ENCODE measurements around the gene SIGLEC6.

The SIGLEC6 gene

GRCh38 chr19:51549533-51550324 is 18.3 kb upstream of the SIGLEC6 start:
- peak overlapping the region; percentile 25 for H3K4me3 ChIP-seq (ENCODE audit: low read depth, low read length)
- TF ChIP-seq CTCF (IDR thresholded peaks at IDR 0.05; ENCODE audit: insufficient read depth, low read depth, low read length, missing control alignments) = no peak
- peak; percentile 63 for DNase-seq (ENCODE audit: low read depth)

- H3K4me3 ChIP-seq (ENCODE audit: low read depth, low read length) = no peak overlapping the region
- DNase-seq (ENCODE audit: low read depth) = no peak
- TF ChIP-seq CTCF (IDR thresholded peaks at IDR 0.05; ENCODE audit: insufficient read depth, low read depth, low read length, missing control alignments) = no peak
Observed at GRCh38 chr19:51548891-51549305, 17.4 kb upstream of the SIGLEC6 start.

GRCh38 chr19:51548213-51548651 is 16.8 kb upstream of the SIGLEC6 start:
- TF ChIP-seq CTCF (IDR thresholded peaks at IDR 0.05; ENCODE audit: insufficient read depth, low read depth, low read length, missing control alignments) = no peak
- no peak overlapping the region for H3K4me3 ChIP-seq (ENCODE audit: low read depth, low read length)
- no peak for DNase-seq (ENCODE audit: low read depth)

GRCh38 chr19:51547397-51548212 is 16.1 kb upstream of the SIGLEC6 start:
- no peak for TF ChIP-seq CTCF (IDR thresholded peaks at IDR 0.05; ENCODE audit: insufficient read depth, low read depth, low read length, missing control alignments)
- no peak for DNase-seq (ENCODE audit: low read depth)
- no peak overlapping the region for H3K4me3 ChIP-seq (ENCODE audit: low read depth, low read length)

GRCh38 chr19:51546650-51547396 is 15.4 kb upstream of the SIGLEC6 start:
- TF ChIP-seq CTCF (IDR thresholded peaks at IDR 0.05; ENCODE audit: insufficient read depth, low read depth, low read length, missing control alignments) = no peak
- no peak overlapping the region for H3K4me3 ChIP-seq (ENCODE audit: low read depth, low read length)
- no peak for DNase-seq (ENCODE audit: low read depth)

- no peak overlapping the region for H3K4me3 ChIP-seq (ENCODE audit: low read depth, low read length)
- TF ChIP-seq CTCF (IDR thresholded peaks at IDR 0.05; ENCODE audit: insufficient read depth, low read depth, low read length, missing control alignments) = no peak
- peak; percentile 31 for DNase-seq (ENCODE audit: low read depth)
Observed at GRCh38 chr19:51546107-51546649, 14.7 kb upstream of the SIGLEC6 start.

Data from GM12865 (cell line).